ENCODE results near the gene SRP68. TPM values are rescaled to one million over a fixed set of nuclear protein-coding genes. Genes with fewer than 3 reads are reported as not detected.

Gene SRP68
- total and polyA plus RNA-seq, 2 of the 8 experiments (the other 6 are each of a cell fraction or from before 2014, with no cell fraction given): 57.7 to 83.5 TPM

GRCh38 chr17:76022285-76022684, 50.0 kb downstream of the SRP68 start:
- Histone ChIP-seq H2AFZ (ENCODE audit: low read length) (no peak overlapping the region), H3K27ac (ENCODE audit: low read depth, low read length) (no peak overlapping the region), H3K4me1 (replicated peaks in 1 of 4; ENCODE audit: control insufficient read depth in 3 of 4, insufficient read depth in 4 of 4, low read length in 3 of 4) (peaks cover 0 to 3% (median 1%) of the 10 kb centered on the region in 4 experiments; a peak in 3 of 7 replicates), H3K36me3 (ENCODE audit: control insufficient read depth in 2 of 4, insufficient read depth in 4 of 4, low read length in 3 of 4) (no peaks in the 10 kb centered on the region), H3K4me3 (ENCODE audit: extremely low read depth in 1 of 4, insufficient read depth in 2 of 4, low read depth in 3 of 4, low read length in 4 of 4) (no peak overlapping the region), H3K4me2 (ENCODE audit: insufficient read depth in 1 of 2, low read depth in 2 of 2, low read length in 2 of 2) (no peak overlapping the region), H2BK5ac (ENCODE audit: low read depth, low read length) (no peak overlapping the region), H3K56ac (replicated peaks; ENCODE audit: insufficient read length, low read depth, low read length) (no peak overlapping the region), H2AK5ac (ENCODE audit: low read depth, low read length) (no peak overlapping the region), H4K8ac (ENCODE audit: extremely low read depth, insufficient read depth, low read length) (no peak overlapping the region), H3K4ac (replicated peaks; ENCODE audit: insufficient read length, low read depth, low read length) (no peak overlapping the region), H4K5ac (ENCODE audit: insufficient read length, low read depth, low read length) (no peak overlapping the region), H4K91ac (replicated peaks; ENCODE audit: insufficient read length, low read length) (no peak overlapping the region), H3K23ac (ENCODE audit: insufficient read length) (no peak overlapping the region), H2BK12ac (ENCODE audit: low read depth, low read length) (no peak overlapping the region), H4K20me1 (replicated peaks in 1 of 2; ENCODE audit: control insufficient read depth in 1 of 2, insufficient read depth in 2 of 2, low read length in 2 of 2) (no peaks in the 10 kb centered on the region), H3K27me3 (replicated peaks in 1 of 4; ENCODE audit: control insufficient read depth in 3 of 4, extremely low read depth in 1 of 4, insufficient read depth in 3 of 4, low read length in 3 of 4) (no peaks in the 10 kb centered on the region), H3K14ac (ENCODE audit: insufficient read length) (no peak overlapping the region), H2BK20ac (ENCODE audit: low read length) (no peak overlapping the region), H3K9me3 (ENCODE audit: insufficient read depth in 2 of 2, low read depth in 1 of 2, low read length in 1 of 2) (no peaks in the 10 kb centered on the region), H3K79me2 (ENCODE audit: control insufficient read depth in 1 of 2, insufficient read depth in 2 of 2, low read length in 2 of 2) (no peaks in the 10 kb centered on the region), H2BK120ac (replicated peaks; ENCODE audit: low read depth, low read length) (no peak overlapping the region), H3K79me1 (ENCODE audit: low read depth, low read length) (no peaks in the 10 kb centered on the region), H3K9ac (replicated peaks in 1 of 4; ENCODE audit: extremely low read depth in 1 of 4, low read depth in 3 of 4, low read length in 3 of 4) (no peak overlapping the region), H2BK15ac (ENCODE audit: low read length) (no peak overlapping the region), H3K23me2 (ENCODE audit: low read depth, low read length) (no peaks in the 10 kb centered on the region), H3K18ac (ENCODE audit: extremely low read depth, low read length) (no peak overlapping the region)
- WGBS, 2 experiments (ENCODE audit: extremely low coverage in 1 of 2, insufficient coverage in 1 of 2, insufficient read length in 1 of 2, insufficient replicate concordance in 2 of 2, low coverage in 1 of 2, low lambda C conversion rate in 2 of 2, missing lambda C conversion rate in 1 of 2): 91% methylated on average over 24 of the region's 24 CpGs; no CpG with 5 or more reads in 1 of the 2 experiments
- POLR2A ChIA-PET (ENCODE audit: partially characterized antibody): interaction anchor here (1.8 kb wide), 1 partner anchor 8 kb away, joined by 4 read pairs; no protein-coding TSS in a partner anchor
- DNase-seq (ENCODE audit: low read depth in 1 of 2, low spot score in 2 of 2) (no peak), FAIRE-seq (no peak)
- CTCF ChIA-PET (ENCODE audit: partially characterized antibody): interaction anchor here (0.6 to 32.0 kb wide), 4 partner anchors 8 to 276 kb away, joined by 3 to 885 read pairs (median 4); partner anchors contain the start of genes MRPL38 and TRIM65
- no peak for TF ChIP-seq EP300 (IDR thresholded peaks at IDR 0.05; ENCODE audit: borderline replicate concordance in 1 of 2, low read depth in 2 of 2, low read length in 2 of 2)
- TF ChIP-seq RAD21 (IDR thresholded peaks at IDR 0.05 in 1 of 2, conservative IDR thresholded peaks at IDR 0.05 in 1 of 2; ENCODE audit: low read depth in 2 of 2, low read length in 2 of 2): no peak
- no peak for TF ChIP-seq SUZ12 (IDR thresholded peaks at IDR 0.05; ENCODE audit: low read length)
- no peak for TF ChIP-seq SIX5 (IDR thresholded peaks at IDR 0.05; ENCODE audit: low read depth, low read length)
- TF ChIP-seq RBBP5 (IDR thresholded peaks at IDR 0.05; ENCODE audit: borderline replicate concordance, low read depth, low read length): no peak
- no peak for TF ChIP-seq TBP (IDR thresholded peaks at IDR 0.05; ENCODE audit: low read depth, low read length)
- TF ChIP-seq CHD1 (IDR thresholded peaks at IDR 0.05; ENCODE audit: low read depth, low read length): no peak
- TF ChIP-seq KDM1A (IDR thresholded peaks at IDR 0.05; ENCODE audit: borderline replicate concordance, low read length): no peak
- TF ChIP-seq CBX5 (IDR thresholded peaks at IDR 0.05; ENCODE audit: low read depth, low read length): no peak
- TF ChIP-seq POLR2AphosphoS5 (IDR thresholded peaks at IDR 0.05; ENCODE audit: low read depth, low read length): no peak
- no peak for TF ChIP-seq RNF2 (IDR thresholded peaks at IDR 0.05; ENCODE audit: borderline replicate concordance, low read depth, low read length, missing control alignments, poor library complexity, severe bottlenecking)

Data from H1 (cell line).